ENCODE results near the gene TUBB4B.

The TUBB4B gene

GRCh38 chr9:137225699-137226331 is 15.3 kb upstream of the TUBB4B start:
- no peak for DNase-seq (ENCODE audit: low read depth, low spot score)

GRCh38 chr9:137226338-137227053 is 14.6 kb upstream of the TUBB4B start:
- no peak for DNase-seq (ENCODE audit: low read depth, low spot score)

- no peak for DNase-seq (ENCODE audit: low read depth, low spot score)
These were observed 13.8 kb upstream of the TUBB4B start, which contains the start of gene RNF224 for GRCh38 chr9:137227054-137227852. RNF224 (plus strand) TSS chr9:137227502; CDS start chr9:137228336, 834 bp downstream.

- no peak for DNase-seq (ENCODE audit: low read depth, low spot score)
These were observed 13.1 kb upstream of the TUBB4B start for GRCh38 chr9:137227853-137228505.

- no peak for DNase-seq (ENCODE audit: low read depth, low spot score)
These were observed 12.6 kb upstream of the TUBB4B start for GRCh38 chr9:137228506-137228967.

- no peak for DNase-seq (ENCODE audit: low read depth, low spot score)
These were observed 11.9 kb upstream of the TUBB4B start for GRCh38 chr9:137228968-137229896.

GRCh38 chr9:137229903-137230704 is 11.0 kb upstream of the TUBB4B start:
- DNase-seq (ENCODE audit: low read depth, low spot score): no peak

- DNase-seq (ENCODE audit: low read depth, low spot score): no peak
These were observed 10.2 kb upstream of the TUBB4B start, which contains the start of gene SLC34A3 for GRCh38 chr9:137230705-137231371. SLC34A3 (plus strand) TSS chr9:137230901; CDS start chr9:137231703, 802 bp downstream.

GRCh38 chr9:137231372-137232039 is 9.6 kb upstream of the TUBB4B start:
- no peak for DNase-seq (ENCODE audit: low read depth, low spot score)

- no peak for DNase-seq (ENCODE audit: low read depth, low spot score)
These were observed 9.0 kb upstream of the TUBB4B start for GRCh38 chr9:137232101-137232500.

GRCh38 chr9:137232510-137232909 is 8.6 kb upstream of the TUBB4B start:
- no peak for DNase-seq (ENCODE audit: low read depth, low spot score)

- no peak for DNase-seq (ENCODE audit: low read depth, low spot score)
These were observed 7.7 kb upstream of the TUBB4B start for GRCh38 chr9:137233143-137233980.

GRCh38 chr9:137234055-137234697 is 6.9 kb upstream of the TUBB4B start:
- no peak for DNase-seq (ENCODE audit: low read depth, low spot score)

GRCh38 chr9:137234758-137235423 is 6.2 kb upstream of the TUBB4B start:
- no peak for DNase-seq (ENCODE audit: low read depth, low spot score)

- no peak for DNase-seq (ENCODE audit: low read depth, low spot score)
These were observed 5.5 kb upstream of the TUBB4B start for GRCh38 chr9:137235424-137236237.
